Anterior cingulate cortex (tissue), 58 donors: Measurements from ENCODE around the gene BABAM2.

Experiments
- DNase-seq, 58 donors: peaks; one replicate each; lab custom pipeline; 2025; lab: John Stamatoyannopoulos, UW

BABAM2 gene

GRCh38 chr2:27940090-27940671 lies 49.7 kb downstream of the BABAM2 start:
- no peak for DNase-seq

DNA sequence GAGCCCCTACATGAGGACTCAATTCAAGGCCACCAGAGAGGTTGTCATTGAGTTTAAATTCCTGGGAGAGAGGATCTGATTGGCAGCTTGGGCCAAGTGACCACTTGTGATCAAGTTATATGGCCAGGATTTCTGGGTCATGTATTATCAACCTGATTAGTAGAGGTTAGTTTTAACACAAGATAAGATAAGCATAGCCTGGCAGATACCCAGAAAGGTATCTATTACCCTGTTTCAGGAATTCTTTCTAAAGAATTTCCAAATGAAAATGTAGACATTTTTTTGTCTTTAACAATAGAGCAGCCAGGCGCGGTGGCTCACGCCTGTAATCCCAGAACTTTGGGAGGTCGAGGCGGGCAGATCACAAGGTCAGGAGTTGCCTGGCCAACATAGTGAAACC lies 50.5 kb downstream of the BABAM2 start:
- DNase-seq: no peak

DNA sequence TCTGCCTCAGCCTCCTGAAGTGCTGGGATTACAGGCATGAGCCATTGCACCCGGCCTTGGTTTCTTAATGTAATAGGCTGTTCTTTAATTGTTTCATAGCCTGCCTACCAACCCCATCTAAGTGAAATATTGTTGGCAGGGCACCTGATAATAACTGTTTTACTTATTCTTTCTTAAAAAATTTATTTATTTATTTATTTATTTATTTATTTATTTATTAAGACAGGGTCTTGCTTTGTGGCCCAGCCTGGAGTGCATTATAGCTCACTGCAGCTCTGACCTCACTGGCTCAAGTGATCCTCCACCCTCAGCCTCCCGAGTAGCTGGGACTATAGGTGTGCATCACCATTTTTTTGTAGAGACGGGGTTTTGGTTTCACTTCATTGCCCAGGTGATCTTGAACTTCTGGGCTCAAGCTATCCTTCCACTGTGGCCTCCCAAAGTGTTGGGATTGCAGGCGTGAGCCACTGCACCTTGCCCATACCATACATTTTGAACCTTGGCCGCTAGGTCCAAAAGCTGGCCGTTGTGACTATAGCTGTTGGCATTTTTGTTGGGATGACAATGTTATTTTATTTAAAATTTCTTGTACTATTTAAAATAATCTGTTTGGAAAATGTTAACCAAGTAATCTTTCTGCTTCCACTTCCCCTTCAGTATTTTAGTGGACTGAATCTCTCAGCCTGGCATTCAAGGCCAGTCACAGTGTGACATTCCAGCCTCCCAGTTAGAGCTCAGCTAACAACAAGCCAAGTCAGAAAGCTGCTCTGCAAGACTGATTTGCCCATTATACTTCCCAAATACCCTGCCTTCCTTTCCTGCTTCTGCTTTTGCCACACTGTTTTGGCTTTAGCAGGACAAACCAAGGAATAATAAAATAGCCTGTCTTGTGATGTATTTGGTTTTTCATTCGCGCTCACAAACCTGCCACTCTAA lies 52.4 kb downstream of the BABAM2 start:
- DNase-seq: no peak

GRCh38 chr2:27946530-27947060 lies 56.1 kb downstream of the BABAM2 start:
- no peak for DNase-seq

GRCh38 chr2:27952070-27952469 lies 61.5 kb downstream of the BABAM2 start:
- DNase-seq: no peak

DNA sequence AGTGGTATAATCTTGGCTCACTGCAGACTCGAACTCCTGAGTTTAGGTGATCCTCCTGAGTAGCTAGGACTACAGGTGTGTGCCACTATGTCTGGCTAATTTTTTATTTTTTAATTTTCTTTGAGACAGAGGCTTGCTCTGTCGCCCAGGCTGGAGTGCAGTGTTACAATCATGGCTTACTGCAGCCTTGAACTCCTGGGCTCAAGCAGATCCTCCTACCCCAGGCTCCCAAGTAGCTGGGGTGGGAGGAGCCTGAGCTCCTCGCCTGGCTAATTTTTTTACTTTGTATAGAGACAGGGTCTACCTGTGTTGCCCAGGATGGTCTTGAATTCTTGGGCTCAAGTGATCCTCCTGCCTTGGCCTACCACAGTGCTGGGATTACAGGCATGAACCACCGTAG lies 62.5 kb downstream of the BABAM2 start:
- no peak for DNase-seq

DNA sequence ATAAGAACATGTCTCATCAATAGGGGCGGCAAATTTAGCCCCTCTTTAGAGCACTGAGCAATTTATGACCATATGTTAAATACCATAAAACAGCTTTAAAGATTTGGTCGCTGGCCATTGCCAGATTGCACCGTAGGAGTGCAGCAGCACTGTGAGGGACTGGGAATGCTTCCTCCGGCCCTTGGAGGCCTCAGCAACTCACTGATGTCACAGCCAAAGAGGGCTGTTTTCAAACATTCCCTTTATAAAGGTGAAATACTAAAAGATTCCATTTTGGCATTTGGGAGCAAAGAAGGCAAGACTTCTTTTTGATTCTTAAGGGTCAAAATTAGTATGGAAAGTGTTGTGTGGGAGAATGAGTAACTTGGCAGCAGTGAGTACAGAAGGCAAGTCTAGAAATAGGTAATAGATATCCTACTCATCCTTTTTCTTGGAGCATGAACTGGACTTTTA lies 63.7 kb downstream of the BABAM2 start:
- DNase-seq: peak in 17 of 58 donors; percentile 10 to 55 (median 25)

DNA sequence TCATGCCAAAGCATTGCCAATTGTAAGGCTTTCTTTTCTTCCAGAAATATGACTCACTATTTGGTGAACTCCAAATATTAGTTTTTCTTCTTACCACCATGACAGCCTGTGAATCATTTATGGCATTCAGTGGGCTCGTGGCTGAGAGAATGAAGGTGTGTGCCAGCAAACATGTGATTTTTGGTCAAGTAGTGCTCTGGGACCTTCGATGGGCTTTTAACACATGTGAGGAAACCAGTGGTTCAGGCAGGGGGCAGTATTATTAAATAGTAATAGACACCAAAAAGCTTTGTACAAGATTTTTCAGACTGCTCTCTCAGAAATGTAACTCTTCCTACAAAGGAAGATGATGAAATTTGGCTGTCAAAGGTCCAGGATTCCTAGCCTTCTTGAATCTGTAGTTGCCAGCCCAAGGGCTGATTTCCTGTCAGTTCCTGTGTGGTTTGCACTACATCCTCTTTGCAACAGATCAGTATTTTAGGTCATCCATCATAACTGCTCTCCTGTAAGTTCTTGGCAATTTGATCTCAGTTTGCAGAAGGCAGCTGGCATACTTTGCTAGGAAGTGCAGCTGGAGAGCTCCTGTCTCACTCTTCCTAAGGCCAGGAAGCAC lies 64.3 kb downstream of the BABAM2 start:
- peak in 5 of 58 donors; percentile 6 to 53 (median 41) for DNase-seq

- no peak for DNase-seq
Measured at GRCh38 chr2:27955384-27956161, 65.0 kb downstream of the BABAM2 start.

GRCh38 chr2:27956888-27957287 lies 66.4 kb downstream of the BABAM2 start:
- no peak for DNase-seq

DNA sequence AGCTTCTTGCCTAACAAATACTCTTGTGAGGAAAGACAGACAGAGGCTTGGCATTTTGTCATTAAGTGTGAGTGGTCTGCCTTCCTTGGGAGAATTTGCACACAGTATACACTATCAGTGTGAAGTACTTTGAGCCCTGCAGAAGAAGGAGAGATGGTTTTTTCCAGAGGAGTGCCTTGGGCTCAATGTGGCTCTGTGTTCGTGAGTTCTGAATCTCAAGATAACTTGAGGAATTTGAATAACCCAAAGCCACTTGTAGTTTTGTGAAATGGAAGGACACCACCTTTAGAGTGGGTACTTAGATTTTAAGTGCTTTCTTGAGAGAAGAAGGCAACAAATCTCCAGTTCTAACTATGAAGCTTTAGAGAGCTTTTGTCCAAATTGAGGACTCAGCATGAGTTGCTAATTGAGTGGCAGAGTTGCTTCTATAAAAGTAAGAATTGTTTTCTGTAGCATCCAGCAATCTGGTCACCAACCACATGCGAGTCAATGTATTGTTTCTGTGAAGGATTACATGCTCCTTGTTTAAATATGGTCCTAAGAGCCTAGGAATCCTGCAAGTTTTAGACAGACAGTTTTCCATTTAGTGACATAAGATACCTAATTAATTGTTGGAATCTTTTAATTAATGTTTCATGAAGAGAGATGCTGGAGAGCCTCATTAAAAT lies 68.3 kb downstream of the BABAM2 start:
- no peak for DNase-seq

GRCh38 chr2:27959496-27959895 lies 69.0 kb downstream of the BABAM2 start:
- peak in 1 of 58 donors; percentile 7 for DNase-seq

GRCh38 chr2:27960237-27960912 lies 69.8 kb downstream of the BABAM2 start:
- DNase-seq: no peak

DNA sequence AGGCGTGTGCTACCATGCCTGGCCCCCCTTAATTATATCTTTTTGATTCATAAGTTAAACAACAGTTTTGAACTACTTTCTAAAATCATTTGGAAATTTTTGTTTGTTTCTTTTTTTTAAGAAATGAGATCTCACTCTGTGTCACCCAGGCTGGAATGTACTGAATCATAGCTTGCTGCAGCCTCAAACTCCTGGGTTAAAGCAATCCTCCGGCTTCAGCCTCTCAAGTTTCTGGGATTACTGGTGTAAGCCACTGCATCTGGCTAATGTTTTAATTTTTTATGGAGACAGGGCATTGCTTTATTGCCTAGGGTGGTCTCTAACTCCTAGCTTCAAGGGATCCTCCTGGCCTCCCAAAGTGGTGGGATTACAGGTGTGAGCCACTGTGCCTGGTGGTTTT lies 71.5 kb downstream of the BABAM2 start:
- no peak for DNase-seq

DNA sequence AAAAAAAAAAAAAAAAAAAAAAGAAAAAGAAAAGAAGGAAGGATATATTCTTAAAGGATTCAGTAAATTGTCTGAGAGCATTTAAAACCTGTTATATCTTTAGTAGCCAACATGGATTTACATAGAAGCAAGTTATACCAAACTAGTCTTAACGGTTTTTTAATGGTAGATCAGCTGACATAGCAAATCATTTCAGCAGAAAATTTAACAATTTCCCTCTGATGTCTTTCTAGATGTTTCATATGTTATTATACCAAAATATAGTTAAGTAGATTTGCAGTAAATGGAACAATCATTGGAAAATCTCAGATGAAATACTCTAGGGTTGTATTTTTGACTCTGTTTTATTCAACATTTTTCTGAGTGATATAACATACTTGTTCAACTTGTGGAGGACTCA lies 72.9 kb downstream of the BABAM2 start:
- no peak for DNase-seq

DNA sequence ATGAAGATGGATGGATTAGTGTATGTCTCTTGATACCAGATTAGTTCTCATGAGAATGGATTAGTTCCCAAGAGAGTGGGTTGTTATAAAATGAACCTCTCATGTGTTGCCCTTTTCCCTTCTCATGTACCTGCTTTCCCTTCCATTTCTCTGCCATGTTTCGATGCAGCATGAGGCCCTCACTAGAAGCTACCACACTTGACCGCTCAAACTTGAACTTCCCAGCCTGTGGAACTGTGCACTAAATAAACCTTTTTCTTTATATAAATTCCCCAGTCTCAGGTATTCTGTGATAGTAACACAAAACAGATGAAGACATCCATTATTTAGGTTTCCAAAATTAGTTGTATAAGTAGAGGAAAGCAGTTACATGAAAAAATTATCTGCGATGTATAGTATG lies 73.5 kb downstream of the BABAM2 start:
- DNase-seq: no peak

DNA sequence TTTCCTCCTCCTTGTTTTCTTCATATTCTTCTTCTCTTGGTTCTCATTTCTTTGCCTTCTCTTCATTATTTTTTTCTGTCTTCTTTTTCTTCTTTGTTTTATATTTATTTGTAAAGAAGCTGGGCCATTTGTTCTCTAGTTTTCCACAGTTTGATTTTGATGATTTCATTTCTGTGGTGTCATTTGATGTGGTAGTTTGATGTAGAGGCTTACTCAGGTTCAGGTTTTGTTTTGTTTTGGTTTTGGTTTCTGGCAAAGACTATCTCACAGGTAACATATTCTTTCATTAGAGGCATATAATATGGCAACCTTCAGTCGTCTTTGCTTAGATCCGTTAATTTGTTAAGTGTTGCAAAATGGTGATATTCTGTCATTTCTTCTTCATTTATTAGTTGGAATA lies 75.3 kb downstream of the BABAM2 start:
- no peak for DNase-seq

GRCh38 chr2:27966466-27966865 lies 75.9 kb downstream of the BABAM2 start:
- peak in 3 of 58 donors; percentile 15 to 39 (median 29) for DNase-seq

- DNase-seq: no peak
Measured at GRCh38 chr2:27967076-27967475, 76.5 kb downstream of the BABAM2 start.
